Vagina (tissue), 2 donors: ENCODE data around the gene DNAH14.

ENCODE experiments used
- POLR2A ChIP-seq, 2 donors: fragments of 450-650 bp; IDR thresholded peaks; one replicate each; pipeline ENCODE4 v1.6.1; 2017; ENCODE audit warnings: antibody characterized with exemption in 2 of 2, mild to moderate bottlenecking in 2 of 2, moderate library complexity in 2 of 2
- POLR2AphosphoS5 ChIP-seq, 2 donors: sonication (generic); formaldehyde crosslinking; IDR thresholded peaks; one replicate each; pipeline ENCODE4 v1.9.0; 2017; ENCODE audit warnings: antibody characterized with exemption in 2 of 2, mild to moderate bottlenecking in 2 of 2, low read depth in 1 of 2; ENCODE audit not compliant: insufficient read depth in 1 of 2
- TF ChIP-seq, protein P1 (sequence below), 3 experiments: fragments of 450-650 bp in 2 of 3; fragments of 200-600 bp in 1 of 3; sonication (generic) in 1 of 3; IDR thresholded peaks; one replicate each; pipeline ENCODE4 v1.5.1; 2017 to 2019; ENCODE audit warnings: antibody characterized with exemption in 3 of 3, mild to moderate bottlenecking in 2 of 3, moderate library complexity in 2 of 3

DNA sequence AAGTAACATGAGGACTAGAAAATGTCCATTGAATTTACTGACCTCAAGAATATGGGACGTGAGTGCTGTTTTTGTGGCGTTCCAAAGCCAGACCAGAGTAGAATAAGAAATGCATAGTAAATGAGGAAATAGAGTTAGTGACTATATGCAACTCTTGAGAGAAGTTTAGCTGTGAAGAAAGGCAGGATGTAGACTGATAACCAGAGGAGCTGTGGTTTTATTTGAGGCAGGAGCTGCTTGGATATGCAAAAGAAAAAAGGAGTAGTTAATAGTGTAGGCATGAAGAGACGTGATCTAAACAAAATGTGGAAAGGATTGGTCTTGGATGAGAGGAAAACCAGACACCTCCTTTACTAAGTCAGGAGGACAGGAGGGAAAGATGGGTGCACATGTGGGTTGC lies 28.2 kb downstream of the DNAH14 start:
- TF ChIP-seq POLR2A (IDR thresholded peaks at IDR 0.05) (no peak), POLR2AphosphoS5 (IDR thresholded peaks at IDR 0.05; ENCODE audit: insufficient read depth in 1 of 2, low read depth in 1 of 2) (no peak)
- TF ChIP-seq, protein P1, sequence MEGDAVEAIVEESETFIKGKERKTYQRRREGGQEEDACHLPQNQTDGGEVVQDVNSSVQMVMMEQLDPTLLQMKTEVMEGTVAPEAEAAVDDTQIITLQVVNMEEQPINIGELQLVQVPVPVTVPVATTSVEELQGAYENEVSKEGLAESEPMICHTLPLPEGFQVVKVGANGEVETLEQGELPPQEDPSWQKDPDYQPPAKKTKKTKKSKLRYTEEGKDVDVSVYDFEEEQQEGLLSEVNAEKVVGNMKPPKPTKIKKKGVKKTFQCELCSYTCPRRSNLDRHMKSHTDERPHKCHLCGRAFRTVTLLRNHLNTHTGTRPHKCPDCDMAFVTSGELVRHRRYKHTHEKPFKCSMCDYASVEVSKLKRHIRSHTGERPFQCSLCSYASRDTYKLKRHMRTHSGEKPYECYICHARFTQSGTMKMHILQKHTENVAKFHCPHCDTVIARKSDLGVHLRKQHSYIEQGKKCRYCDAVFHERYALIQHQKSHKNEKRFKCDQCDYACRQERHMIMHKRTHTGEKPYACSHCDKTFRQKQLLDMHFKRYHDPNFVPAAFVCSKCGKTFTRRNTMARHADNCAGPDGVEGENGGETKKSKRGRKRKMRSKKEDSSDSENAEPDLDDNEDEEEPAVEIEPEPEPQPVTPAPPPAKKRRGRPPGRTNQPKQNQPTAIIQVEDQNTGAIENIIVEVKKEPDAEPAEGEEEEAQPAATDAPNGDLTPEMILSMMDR (IDR thresholded peaks at IDR 0.05), result no peak
